Effector memory CD8-positive, alpha-beta T cell (primary cell): ENCODE results near the gene SCN8A.
A peak's percentile ranks its signal among the peaks of the same experiment; 100 is the strongest.
"Not testable (repeated sequence)": the region's sequence is repeated elsewhere in the genome, so short reads cannot be mapped to it uniquely, and the experiment has no call there.

Experiments used
- ATAC-seq: fragments of 150-1000 bp; cut with Tn5 transposase; replicated peaks from 2 replicates; pipeline ENCODE4 v1.10.0; 2021; ENCODE audit warnings: mild to moderate bottlenecking, moderate library complexity
- DNase-seq, 3 experiments: peaks; one replicate each; pipeline ENCODE4 v3.0.0; 2021
- H3K27ac Mint-ChIP-seq, 2 donors: one replicate each; pipeline ENCODE4 v1.8.0; 2022; ENCODE audit warnings: mild to moderate bottlenecking in 2 of 2, mixed read lengths in 2 of 2, moderate library complexity in 2 of 2
- H3K27me3 Mint-ChIP-seq, 2 donors: one replicate each; pipeline ENCODE4 v1.8.0; 2022; ENCODE audit warnings: mixed read lengths in 2 of 2
- H3K36me3 Mint-ChIP-seq: one replicate; pipeline ENCODE4 v1.8.0; 2022; ENCODE audit warnings: mild to moderate bottlenecking, moderate library complexity, mixed read lengths; ENCODE audit not compliant: insufficient read depth
- H3K4me1 Mint-ChIP-seq, 2 donors: one replicate each; pipeline ENCODE4 v1.8.0; 2022; ENCODE audit warnings: low read depth in 2 of 2, mixed read lengths in 2 of 2
- H3K4me3 Mint-ChIP-seq, 2 donors: one replicate each; pipeline ENCODE4 v1.8.0; 2022; ENCODE audit warnings: mild to moderate bottlenecking in 2 of 2, mixed read lengths in 2 of 2, moderate library complexity in 2 of 2
- H3K9me3 Mint-ChIP-seq, 2 donors: one replicate each; pipeline ENCODE4 v1.8.0; 2022; ENCODE audit warnings: mixed read lengths in 2 of 2

SCN8A gene

GRCh38 chr12:51823875-51824565 lies 233.0 kb downstream of the SCN8A start:
- ATAC-seq, result no peak
- Mint-ChIP-seq H3K27ac (peak overlapping the region in 1 of 2 donors; percentile 24), H3K4me1 (peaks cover 16 to 18% of the 10 kb centered on the region in 2 donors), H3K4me3 (no peak overlapping the region), H3K9me3 (no peaks in the 10 kb centered on the region), H3K27me3 (peaks cover 4 to 13% of the 10 kb centered on the region in 2 donors), H3K36me3 (no peaks in the 10 kb centered on the region)
- DNase-seq, result no peak

- Mint-ChIP-seq H3K27me3 (peaks cover 4 to 24% of the 10 kb centered on the region in 2 donors), H3K27ac (no peak overlapping the region), H3K36me3 (no peaks in the 10 kb centered on the region), H3K4me3 (no peak overlapping the region), H3K9me3 (no peaks in the 10 kb centered on the region), H3K4me1 (peaks cover 15 to 16% of the 10 kb centered on the region in 2 donors)
- DNase-seq (no peak), ATAC-seq (no peak)
Observed at GRCh38 chr12:51825216-51825615, 234.2 kb downstream of the SCN8A start.

GRCh38 chr12:51826881-51827280 lies 235.8 kb downstream of the SCN8A start:
- no peaks in the 10 kb centered on the region for H3K9me3 Mint-ChIP-seq
- H3K4me1 Mint-ChIP-seq, result peaks cover 14 to 16% of the 10 kb centered on the region in 2 donors
- no peaks in the 10 kb centered on the region for H3K36me3 Mint-ChIP-seq
- H3K27ac Mint-ChIP-seq, result no peak overlapping the region
- H3K4me3 Mint-ChIP-seq, result no peak overlapping the region
- DNase-seq, result no peak
- H3K27me3 Mint-ChIP-seq, result peaks cover 17 to 38% of the 10 kb centered on the region in 2 donors
- no peak for ATAC-seq

- Mint-ChIP-seq H3K36me3 (no peaks in the 10 kb centered on the region), H3K27me3 (peaks cover 30 to 51% of the 10 kb centered on the region in 2 donors), H3K9me3 (no peaks in the 10 kb centered on the region), H3K4me3 (no peak overlapping the region), H3K4me1 (peaks cover 17 to 19% of the 10 kb centered on the region in 2 donors), H3K27ac (no peak overlapping the region)
- peak; percentile 48 for ATAC-seq
- DNase-seq, result no peak
Observed at GRCh38 chr12:51827925-51828818, 237.1 kb downstream of the SCN8A start.

DNA sequence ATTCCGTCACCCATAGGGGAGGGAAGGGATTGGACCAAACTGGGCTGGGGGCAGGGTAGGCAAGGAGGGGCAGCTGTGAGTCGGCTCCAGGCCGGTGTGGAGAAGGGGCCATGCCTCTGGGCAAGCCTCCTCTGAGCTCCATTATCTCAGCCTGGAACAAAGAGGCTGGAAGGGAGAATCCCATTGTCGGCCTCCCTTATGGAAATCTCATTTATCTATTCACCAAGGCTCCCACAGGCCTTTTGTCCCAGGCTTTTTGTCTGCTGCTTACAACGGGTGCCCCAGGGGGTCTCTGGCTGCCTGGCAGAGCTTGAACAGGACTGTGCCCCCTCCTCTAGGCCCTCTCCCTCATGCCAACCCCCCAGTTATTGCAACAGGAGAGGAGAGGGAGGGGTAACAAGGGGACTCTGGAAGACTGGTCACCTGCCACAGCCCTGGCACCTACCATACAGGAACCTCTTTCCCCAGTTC lies 238.0 kb downstream of the SCN8A start:
- ATAC-seq (no peak), DNase-seq (no peak)
- no peak overlapping the region for H3K4me3 Mint-ChIP-seq
- no peaks in the 10 kb centered on the region for H3K9me3 Mint-ChIP-seq
- no peak overlapping the region for H3K27ac Mint-ChIP-seq
- peaks cover 38 to 59% of the 10 kb centered on the region in 2 donors for H3K27me3 Mint-ChIP-seq
- peaks cover 18 to 19% of the 10 kb centered on the region in 2 donors for H3K4me1 Mint-ChIP-seq
- no peaks in the 10 kb centered on the region for H3K36me3 Mint-ChIP-seq

DNA sequence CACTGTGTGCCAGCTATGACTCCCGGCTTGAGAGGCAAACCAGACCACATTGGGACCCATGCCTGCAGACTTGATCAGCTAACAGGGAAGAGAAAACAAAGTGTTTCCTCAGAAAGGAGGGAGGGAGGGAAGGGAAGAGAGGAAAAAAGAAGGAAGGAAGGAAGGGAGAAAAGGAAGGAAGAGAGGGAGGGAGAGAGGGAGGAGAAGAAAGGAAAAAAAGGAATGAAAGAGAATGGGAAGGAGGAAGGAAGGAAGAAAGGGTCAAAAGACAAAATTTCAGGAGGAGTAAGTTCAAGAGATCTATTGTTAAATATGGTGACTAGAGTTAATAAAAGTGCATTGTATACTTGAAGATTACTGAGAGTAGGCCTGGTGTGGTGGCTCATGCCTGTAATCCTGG lies 238.6 kb downstream of the SCN8A start:
- Mint-ChIP-seq H3K36me3 (no peaks in the 10 kb centered on the region), H3K9me3 (no peaks in the 10 kb centered on the region), H3K27ac (no peak overlapping the region), H3K4me3 (no peak overlapping the region), H3K4me1 (peaks cover 18 to 19% of the 10 kb centered on the region in 2 donors), H3K27me3 (peaks cover 44 to 65% of the 10 kb centered on the region in 2 donors)
- ATAC-seq (no peak), DNase-seq (no peak)

DNA sequence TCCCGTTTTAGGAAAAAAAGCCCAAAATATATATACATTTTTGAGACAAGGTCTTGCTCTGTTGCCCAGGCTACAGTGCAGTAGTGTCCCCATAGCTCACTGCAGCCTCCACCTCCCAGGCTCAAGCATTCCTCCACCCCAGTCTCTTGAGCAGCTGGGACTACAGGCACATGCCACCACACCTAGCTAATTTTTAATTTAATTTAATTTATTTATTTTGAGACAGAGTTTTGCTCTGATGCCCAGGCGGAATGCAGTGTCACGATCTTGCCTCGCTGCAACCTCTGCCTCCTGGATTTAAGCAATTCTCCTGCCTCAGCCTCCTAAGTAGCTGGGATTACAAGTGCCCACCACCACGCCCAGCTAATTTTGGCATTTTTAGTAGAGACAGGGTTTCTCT lies 240.8 kb downstream of the SCN8A start:
- H3K27me3 Mint-ChIP-seq, result peaks cover 51 to 78% of the 10 kb centered on the region in 2 donors
- not testable (repeated sequence) for H3K27ac Mint-ChIP-seq, H3K4me3 Mint-ChIP-seq, H3K36me3 Mint-ChIP-seq, H3K9me3 Mint-ChIP-seq, DNase-seq, ATAC-seq
- H3K4me1 Mint-ChIP-seq, result peaks cover 18 to 19% of the 10 kb centered on the region in 2 donors

GRCh38 chr12:51832354-51833107 lies 241.5 kb downstream of the SCN8A start:
- no peak overlapping the region for H3K27ac Mint-ChIP-seq
- H3K36me3 Mint-ChIP-seq, result no peaks in the 10 kb centered on the region
- no peak for DNase-seq
- H3K27me3 Mint-ChIP-seq, result peaks cover 56 to 85% of the 10 kb centered on the region in 2 donors
- peak overlapping the region; percentile 10 to 28 for H3K4me3 Mint-ChIP-seq
- H3K4me1 Mint-ChIP-seq, result peaks cover 18 to 19% of the 10 kb centered on the region in 2 donors
- no peak for ATAC-seq
- no peaks in the 10 kb centered on the region for H3K9me3 Mint-ChIP-seq

DNA sequence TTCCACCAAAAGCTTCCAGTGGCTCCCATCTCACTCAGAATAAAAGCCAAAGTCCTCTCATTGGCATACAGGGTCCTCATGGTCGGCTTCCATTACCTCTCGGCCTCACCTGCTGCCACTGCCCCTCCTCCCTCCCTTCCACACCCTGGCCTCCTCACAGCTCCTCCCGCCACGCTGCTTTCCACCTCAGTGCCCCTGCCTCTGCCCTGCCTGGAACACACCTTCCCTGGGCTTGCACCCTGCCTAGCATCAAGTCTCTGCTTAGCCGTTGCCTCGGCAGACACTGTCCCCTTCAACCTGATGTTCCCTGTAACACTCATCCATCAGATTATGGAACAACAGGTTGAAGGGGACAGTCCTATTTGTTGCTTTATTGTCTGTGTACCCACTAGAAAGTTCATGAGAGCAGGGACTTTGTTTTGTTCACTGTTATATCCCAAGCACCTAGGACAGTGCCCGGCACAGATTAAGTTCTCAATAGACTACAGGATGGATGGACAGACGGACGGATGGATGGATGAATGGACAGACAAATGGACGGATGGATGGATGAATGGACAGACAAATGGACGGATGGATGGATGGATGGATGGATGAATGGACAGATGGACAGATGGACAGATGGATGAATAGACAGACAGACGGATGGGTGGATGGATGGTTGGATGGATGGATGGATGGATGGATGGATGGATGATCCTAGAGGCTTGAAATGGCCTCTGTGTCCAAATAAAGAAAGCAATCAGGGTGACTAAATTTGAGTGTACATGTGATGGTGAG lies 242.6 kb downstream of the SCN8A start:
- no peak overlapping the region for H3K27ac Mint-ChIP-seq
- DNase-seq (no peak), ATAC-seq (no peak)
- H3K9me3 Mint-ChIP-seq, result no peaks in the 10 kb centered on the region
- H3K27me3 Mint-ChIP-seq, result peaks cover 59 to 87% of the 10 kb centered on the region in 2 donors
- H3K4me1 Mint-ChIP-seq, result peaks cover 11% of the 10 kb centered on the region in 2 donors
- peak overlapping the region in 1 of 2 donors; percentile 28 for H3K4me3 Mint-ChIP-seq
- H3K36me3 Mint-ChIP-seq, result no peaks in the 10 kb centered on the region

DNA sequence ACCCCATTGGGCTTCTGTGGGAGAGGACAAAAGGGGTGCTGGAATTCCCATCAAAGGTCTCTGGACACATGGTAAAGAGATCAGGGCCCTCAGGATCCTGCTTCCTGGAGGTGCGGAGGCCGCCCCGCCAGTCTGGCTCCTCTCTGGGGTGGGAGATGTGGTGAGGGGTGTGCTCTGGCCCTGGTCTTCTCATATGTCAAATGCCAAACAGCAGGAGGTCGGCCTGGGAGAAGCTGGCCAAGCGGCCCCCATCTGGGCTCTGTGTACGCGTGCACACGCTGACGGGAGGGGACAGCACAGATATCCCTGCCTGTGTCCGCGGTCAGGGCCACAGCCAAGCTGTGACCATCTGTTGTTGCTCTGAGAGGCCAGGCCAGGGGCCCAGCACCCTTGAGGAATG lies 243.4 kb downstream of the SCN8A start:
- ATAC-seq (no peak), DNase-seq (no peak)
- H3K4me3 Mint-ChIP-seq, result no peak overlapping the region
- no peaks in the 10 kb centered on the region for H3K9me3 Mint-ChIP-seq
- peaks cover 10 to 11% of the 10 kb centered on the region in 2 donors for H3K4me1 Mint-ChIP-seq
- no peak overlapping the region for H3K27ac Mint-ChIP-seq
- no peaks in the 10 kb centered on the region for H3K36me3 Mint-ChIP-seq
- H3K27me3 Mint-ChIP-seq, result peaks cover 63 to 87% of the 10 kb centered on the region in 2 donors

DNA sequence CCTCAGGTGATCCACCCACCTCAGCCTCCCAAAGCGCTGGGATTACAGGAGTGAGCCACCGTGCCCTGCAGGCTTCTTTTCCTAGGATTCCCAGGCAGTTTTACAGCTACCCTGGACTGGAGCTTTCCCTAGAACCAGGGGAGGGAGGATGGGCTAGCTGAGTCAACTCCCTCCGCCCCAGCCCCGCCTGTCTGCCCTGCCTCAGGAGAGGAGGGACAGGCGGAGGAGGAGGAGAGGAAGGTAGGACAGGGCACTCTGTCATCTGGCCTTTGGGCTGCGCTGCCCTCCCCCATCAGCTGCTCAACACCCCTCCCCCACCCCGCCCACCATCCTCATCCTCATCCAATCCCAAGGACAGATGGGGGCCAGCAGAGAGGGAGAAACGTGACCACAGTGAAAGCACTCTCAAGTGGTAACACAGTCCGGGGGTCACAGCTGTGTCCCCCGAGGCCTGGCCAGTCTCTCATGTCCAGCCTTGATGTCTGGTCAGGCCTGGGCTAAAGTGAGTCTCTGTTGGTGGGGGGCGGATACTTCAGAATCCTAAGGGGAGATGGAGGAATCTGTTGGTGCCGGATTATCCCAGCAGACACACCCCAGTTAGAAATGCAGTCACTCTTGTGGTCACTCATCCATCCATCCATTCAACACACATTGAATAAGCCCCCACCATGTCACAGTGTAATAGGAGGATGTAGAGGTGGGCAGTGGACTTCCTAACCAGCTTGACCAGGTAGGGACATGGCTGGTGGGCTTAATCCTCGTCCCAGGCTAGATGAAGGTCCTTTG lies 245.2 kb downstream of the SCN8A start:
- Mint-ChIP-seq H3K9me3 (no peaks in the 10 kb centered on the region), H3K27ac (no peak overlapping the region)
- DNase-seq, result no peak

GRCh38 chr12:51836827-51837173 lies 245.8 kb downstream of the SCN8A start:
- Mint-ChIP-seq H3K27me3 (peaks cover 70 to 90% of the 10 kb centered on the region in 2 donors), H3K27ac (no peak overlapping the region), H3K9me3 (no peaks in the 10 kb centered on the region), H3K4me1 (peaks cover 10 to 11% of the 10 kb centered on the region in 2 donors), H3K4me3 (no peak overlapping the region), H3K36me3 (peaks cover 3% of the 10 kb centered on the region)
- ATAC-seq (no peak), DNase-seq (no peak)

More for the DNA sequence above, 245.2 kb downstream of the SCN8A start:
- ATAC-seq, result no peak
- peaks cover 3% of the 10 kb centered on the region for H3K36me3 Mint-ChIP-seq
- H3K4me1 Mint-ChIP-seq, result peaks cover 10 to 11% of the 10 kb centered on the region in 2 donors
- H3K27me3 Mint-ChIP-seq, result peaks cover 70 to 90% of the 10 kb centered on the region in 2 donors
- H3K4me3 Mint-ChIP-seq, result no peak overlapping the region
